ENCODE measurements around the gene RMDN2. TPM values are rescaled to one million over a fixed set of nuclear protein-coding genes. Genes with fewer than 3 reads are reported as not detected.

The RMDN2 gene
- total and polyA plus RNA-seq, 2 experiments from 2014 or later = 3.4 to 3.6 TPM

GRCh38 chr2:37894047-37894446 lies 31.0 kb upstream of the RMDN2 start:
- Histone ChIP-seq H3K4me3 (no peak overlapping the region), H3K36me3 (ENCODE audit: insufficient read depth) (no peaks in the 10 kb centered on the region), H2AFZ (no peak overlapping the region), H3K4me1 (ENCODE audit: insufficient read depth) (no peaks in the 10 kb centered on the region), H3K9me2 (ENCODE audit: insufficient read depth) (no peaks in the 10 kb centered on the region), H3F3A (replicated peaks; ENCODE audit: low read depth) (no peaks in the 10 kb centered on the region), H3K27me3 (ENCODE audit: insufficient read depth) (no peaks in the 10 kb centered on the region), H4K20me1 (replicated peaks; ENCODE audit: insufficient read depth) (no peaks in the 10 kb centered on the region), H3K4me2 (no peak overlapping the region), H3K79me2 (replicated peaks; ENCODE audit: insufficient read depth) (no peaks in the 10 kb centered on the region), H3K27ac (ENCODE audit: low read depth) (no peak overlapping the region)
- Mint-ChIP-seq H3K4me3 (no peak overlapping the region), H3K36me3 (ENCODE audit: low read depth) (no peaks in the 10 kb centered on the region), H3K27ac (no peak overlapping the region), H3K27me3 (ENCODE audit: insufficient read depth, low read depth, poor library complexity) (peaks cover 7% of the 10 kb centered on the region), H3K9me3 (no peaks in the 10 kb centered on the region), H3K4me1 (peaks cover 4% of the 10 kb centered on the region; the same call in 2 of the 3 replicates)
- no peak for DNase-seq (ENCODE audit: low spot score)
- TF ChIP-seq ZNF114 (CRISPR knock-in tag; IDR thresholded peaks at IDR 0.05) (no peak), JUNB (IDR thresholded peaks at IDR 0.05; ENCODE audit: unreplicated experiment) (no peak), NANOG (IDR thresholded peaks at IDR 0.05; ENCODE audit: borderline replicate concordance) (no peak), POLR2AphosphoS5 (IDR thresholded peaks at IDR 0.05; ENCODE audit: low read depth) (no peak), REST (IDR thresholded peaks at IDR 0.05; ENCODE audit: unreplicated experiment) (no peak), ZNF331 (CRISPR knock-in tag; IDR thresholded peaks at IDR 0.05; ENCODE audit: low read depth) (no peak), CREB1 (CRISPR knock-in tag; IDR thresholded peaks at IDR 0.05; ENCODE audit: low read depth) (no peak), STAT1 (IDR thresholded peaks at IDR 0.05; ENCODE audit: unreplicated experiment) (no peak), ETS1 (IDR thresholded peaks at IDR 0.05) (no peak), CTCF (conservative IDR thresholded peaks at IDR 0.05; ENCODE audit: low read depth in 2 of 2) (no peak), ZNF462 (CRISPR knock-in tag; IDR thresholded peaks at IDR 0.05) (no peak), EZH2phosphoT487 (IDR thresholded peaks at IDR 0.05; ENCODE audit: unreplicated experiment) (no peak), EZH2 (IDR thresholded peaks at IDR 0.05; ENCODE audit: low read depth, unreplicated experiment) (no peak)
- ATAC-seq = no peak

All from GM23338 (cell line).